ENCODE measurements around the gene CHAF1B.
"Not testable (repeated sequence)": the region's sequence is repeated elsewhere in the genome, so short reads cannot be mapped to it uniquely, and the experiment has no call there.

DNA sequence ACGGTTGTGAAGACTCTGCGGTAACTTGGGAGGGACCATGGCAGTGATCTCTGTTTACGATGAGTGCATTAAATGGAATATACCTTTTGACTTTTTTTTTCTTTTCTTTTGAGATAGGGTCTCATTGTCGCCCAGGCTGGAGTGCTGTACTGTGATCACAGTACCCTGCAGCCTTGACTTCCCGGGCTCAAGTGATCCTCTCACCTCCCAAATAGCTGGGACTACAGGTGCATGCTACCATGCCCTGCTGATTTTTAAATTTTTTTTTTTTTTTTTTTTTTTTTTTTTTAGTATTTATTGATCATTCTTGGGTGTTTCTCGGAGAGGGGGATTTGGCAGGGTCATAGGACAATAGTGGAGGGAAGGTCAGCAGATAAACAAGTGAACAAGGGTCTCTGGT, 6.5 kb downstream of the CHAF1B start:
- TF ChIP-seq, protein P1, sequence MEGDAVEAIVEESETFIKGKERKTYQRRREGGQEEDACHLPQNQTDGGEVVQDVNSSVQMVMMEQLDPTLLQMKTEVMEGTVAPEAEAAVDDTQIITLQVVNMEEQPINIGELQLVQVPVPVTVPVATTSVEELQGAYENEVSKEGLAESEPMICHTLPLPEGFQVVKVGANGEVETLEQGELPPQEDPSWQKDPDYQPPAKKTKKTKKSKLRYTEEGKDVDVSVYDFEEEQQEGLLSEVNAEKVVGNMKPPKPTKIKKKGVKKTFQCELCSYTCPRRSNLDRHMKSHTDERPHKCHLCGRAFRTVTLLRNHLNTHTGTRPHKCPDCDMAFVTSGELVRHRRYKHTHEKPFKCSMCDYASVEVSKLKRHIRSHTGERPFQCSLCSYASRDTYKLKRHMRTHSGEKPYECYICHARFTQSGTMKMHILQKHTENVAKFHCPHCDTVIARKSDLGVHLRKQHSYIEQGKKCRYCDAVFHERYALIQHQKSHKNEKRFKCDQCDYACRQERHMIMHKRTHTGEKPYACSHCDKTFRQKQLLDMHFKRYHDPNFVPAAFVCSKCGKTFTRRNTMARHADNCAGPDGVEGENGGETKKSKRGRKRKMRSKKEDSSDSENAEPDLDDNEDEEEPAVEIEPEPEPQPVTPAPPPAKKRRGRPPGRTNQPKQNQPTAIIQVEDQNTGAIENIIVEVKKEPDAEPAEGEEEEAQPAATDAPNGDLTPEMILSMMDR (IDR thresholded peaks at IDR 0.05): not testable (repeated sequence)
- not testable (repeated sequence) for TF ChIP-seq POLR2A (IDR thresholded peaks at IDR 0.05)
